HepG2 (cell line): ENCODE measurements around the gene UPB1. TPM values are rescaled to one million over a fixed set of nuclear protein-coding genes. Genes with fewer than 3 reads are reported as not detected.
A peak's percentile ranks its signal among the peaks of the same experiment; 100 is the strongest.

Experiments used
- ATF5 ChIP-seq: sonication (generic); formaldehyde crosslinking; IDR thresholded peaks from 2 replicates; pipeline ENCODE4 v1.4.0; 2020; ENCODE audit warnings: mild to moderate bottlenecking, low read depth, missing genetic modification reagents
- BRD4 ChIP-seq: sonication (generic); formaldehyde crosslinking; IDR thresholded peaks from 2 replicates; pipeline ENCODE4 v1.4.0; 2020; ENCODE audit warnings: missing genetic modification reagents
- CBX2 ChIP-seq, 2 experiments: fragments of 200-600 bp in 1 of 2; sonication (generic); formaldehyde crosslinking in 1 of 2; IDR thresholded peaks; 2 replicates each; pipeline versions ENCODE4 v1.7.0 to v1.8.1; 2018 to 2022; ENCODE audit warnings: low read depth in 2 of 2, low read length in 1 of 2, mild to moderate bottlenecking in 1 of 2, missing genetic modification reagents in 1 of 2
- CEBPB ChIP-seq: IDR thresholded peaks from 2 replicates; pipeline ENCODE4 v1.6.1; 2011; ENCODE audit warnings: low read depth, low read length, improper control_type of control experiment, borderline replicate concordance
- DNMT3B ChIP-seq: conservative IDR thresholded peaks from 2 replicates; pipeline ENCODE4 v1.6.1; 2016; ENCODE audit warnings: missing biosample characterization, control low read depth
- ELF3 ChIP-seq: IDR thresholded peaks from 2 replicates; pipeline ENCODE4 v1.6.1; 2016; ENCODE audit warnings: missing genetic modification reagents, missing compliant biosample characterization
- FOSL2 ChIP-seq: sonication (generic); formaldehyde crosslinking; IDR thresholded peaks from 2 replicates; pipeline ENCODE4 v1.4.0; 2020; ENCODE audit warnings: missing genetic modification reagents
- HINFP ChIP-seq: sonication (generic); formaldehyde crosslinking; IDR thresholded peaks from 2 replicates; pipeline ENCODE4 v1.4.0; 2020; ENCODE audit warnings: low read depth, mild to moderate bottlenecking, missing genetic modification reagents
- HNF4A ChIP-seq: sonication (generic); formaldehyde crosslinking; IDR thresholded peaks from 2 replicates; pipeline ENCODE4 v1.4.0; 2020; ENCODE audit warnings: missing genetic modification reagents
- HOXA7 ChIP-seq: sonication (generic); formaldehyde crosslinking; IDR thresholded peaks from 2 replicates; pipeline ENCODE4 v1.8.1; 2022; ENCODE audit warnings: mild to moderate bottlenecking, missing genetic modification reagents, moderate library complexity
- ISX ChIP-seq: sonication (generic); formaldehyde crosslinking; conservative IDR thresholded peaks from 2 replicates; pipeline ENCODE4 v1.5.0; 2020; ENCODE audit warnings: missing genetic modification reagents
- KDM5A ChIP-seq: fragments of 200-600 bp; sonication (generic); IDR thresholded peaks from 2 replicates; pipeline ENCODE4 v1.7.0; 2018; ENCODE audit warnings: antibody characterized with exemption, mild to moderate bottlenecking, low read length, borderline replicate concordance
- TEAD3 ChIP-seq: optimal IDR thresholded peaks from 2 replicates; pipeline ENCODE3; 2016; ENCODE audit warnings: borderline replicate concordance
- THAP7 ChIP-seq: sonication (generic); formaldehyde crosslinking; IDR thresholded peaks from 2 replicates; pipeline ENCODE4 v1.8.1; 2023; ENCODE audit warnings: mild to moderate bottlenecking, missing genetic modification reagents
- THYN1 ChIP-seq: sonication (generic); formaldehyde crosslinking; IDR thresholded peaks from 2 replicates; pipeline ENCODE4 v1.8.1; 2023; ENCODE audit warnings: low read depth, mild to moderate bottlenecking, moderate library complexity, missing genetic modification reagents, borderline replicate concordance
- ZBTB14 ChIP-seq: sonication (generic); formaldehyde crosslinking; IDR thresholded peaks from 2 replicates; pipeline ENCODE4 v1.4.0; 2020; ENCODE audit warnings: missing genetic modification reagents
- ZFP41 ChIP-seq: sonication (generic); formaldehyde crosslinking; IDR thresholded peaks from 2 replicates; pipeline ENCODE4 v1.4.0; 2020; ENCODE audit warnings: mild to moderate bottlenecking, missing genetic modification reagents, borderline replicate concordance
- ZKSCAN5 ChIP-seq: sonication (generic); formaldehyde crosslinking; IDR thresholded peaks from 2 replicates; pipeline ENCODE4 v1.5.1; 2020; ENCODE audit warnings: mild to moderate bottlenecking, missing genetic modification reagents
- ZNF12 ChIP-seq: sonication (generic); formaldehyde crosslinking; IDR thresholded peaks from 2 replicates; pipeline ENCODE4 v1.5.0; 2020; ENCODE audit warnings: missing genetic modification reagents
- ZNF18 ChIP-seq: sonication (generic); formaldehyde crosslinking; IDR thresholded peaks from 2 replicates; pipeline ENCODE4 v1.8.0; 2022; ENCODE audit warnings: mild to moderate bottlenecking, missing genetic modification reagents; ENCODE audit not compliant: insufficient replicate concordance
- ZNF263 ChIP-seq: sonication (generic); formaldehyde crosslinking; IDR thresholded peaks from 2 replicates; pipeline ENCODE4 v1.4.0; 2020; ENCODE audit warnings: missing genetic modification reagents
- ZNF644 ChIP-seq: IDR thresholded peaks from 2 replicates; pipeline ENCODE4 v1.6.1; 2016; ENCODE audit warnings: low read depth
- ZNF652 ChIP-seq: IDR thresholded peaks from 2 replicates; pipeline ENCODE4 v1.6.1; 2016; ENCODE audit warnings: low read depth, borderline replicate concordance
- ZNF777 ChIP-seq: sonication (generic); formaldehyde crosslinking; IDR thresholded peaks from 2 replicates; pipeline ENCODE4 v1.4.0; 2020; ENCODE audit warnings: missing genetic modification reagents
- ZSCAN20 ChIP-seq: sonication (generic); formaldehyde crosslinking; IDR thresholded peaks from 2 replicates; pipeline ENCODE4 v1.4.0; 2020; ENCODE audit warnings: missing genetic modification reagents, mild to moderate bottlenecking, borderline replicate concordance
- ZSCAN29 ChIP-seq: sonication (generic); formaldehyde crosslinking; conservative IDR thresholded peaks from 2 replicates; pipeline ENCODE4 v1.4.0; 2020; ENCODE audit warnings: mild to moderate bottlenecking, missing genetic modification reagents
- polyA plus RNA-seq, 8 experiments: library from polyadenylated mRNA; depleted of rRNA in 3 of 8; stranded (reverse) in 7 of 8; unstranded in 1 of 8; fragments of >200 nt; fragmentation: Illumina TruSeq in 4 of 8; extraction: Trizol in 4 of 8; gene quantifications; 2 replicates each; pipeline versions ENCODE4 v1.2.1 to v1.2.3, GENCODE V29; 2011 to 2016; ENCODE audit warnings: low read depth in 4 of 8, missing spikeins in 1 of 8, mixed read lengths in 1 of 8; ENCODE audit not compliant: insufficient read depth in 1 of 8
- total RNA-seq, 5 experiments: library from RNA; depleted of rRNA; stranded (reverse); fragments of >200 nt; fragmentation: Illumina TruSeq; extraction: Trizol; gene quantifications; 2 replicates each; pipeline ENCODE4 v1.2.3, GENCODE V29; 2016; ENCODE audit warnings: low read depth in 1 of 5

UPB1 gene
- total and polyA plus RNA-seq, 2 of the 13 experiments (the other 11 are each of a cell fraction or from before 2014, with no cell fraction given): 0.38 to 1.2 TPM

- 0 out of 2 replicates have a peak, but pooled peaks have one; percentile 9 for TF ChIP-seq FOSL2
- TF ChIP-seq ZBTB14 (CRISPR knock-in tag): no peak
- TF ChIP-seq ZFP41 (CRISPR knock-in tag): no peak
- TF ChIP-seq HOXA7 (CRISPR knock-in tag): no peak
- TF ChIP-seq TEAD3 (CRISPR knock-in tag): peak; percentile 12
- TF ChIP-seq KDM5A: no peak
- no peak for TF ChIP-seq ZKSCAN5 (CRISPR knock-in tag)
- no peak for TF ChIP-seq ZNF652
- no peak for TF ChIP-seq ZNF18 (CRISPR knock-in tag)
- no peak for TF ChIP-seq ISX (CRISPR knock-in tag)
- TF ChIP-seq CBX2 (IDR thresholded peaks at IDR 0.05; ENCODE audit: low read depth, low read length): no peak
- TF ChIP-seq CBX2 (CRISPR knock-in tag; IDR thresholded peaks at IDR 0.05; ENCODE audit: low read depth): no peak
- no peak for TF ChIP-seq ZNF263 (CRISPR knock-in tag)
- TF ChIP-seq ZNF644 (CRISPR knock-in tag): no peak
- TF ChIP-seq ZNF777 (CRISPR knock-in tag): no peak
- no peak for TF ChIP-seq ATF5 (CRISPR knock-in tag)
- peak; percentile 57; the same call in 1 of the 2 replicates for TF ChIP-seq ZNF12 (CRISPR knock-in tag)
- TF ChIP-seq THAP7 (CRISPR knock-in tag): no peak
- no peak for TF ChIP-seq ZSCAN29
- no peak for TF ChIP-seq ELF3 (CRISPR knock-in tag)
- TF ChIP-seq CEBPB: peak; percentile 12; the same call in 1 of the 2 replicates
- TF ChIP-seq HINFP (CRISPR knock-in tag): no peak
- no peak for TF ChIP-seq THYN1
- no peak for TF ChIP-seq DNMT3B (CRISPR knock-in tag)
- 0 out of 2 replicates have a peak, but pooled peaks have one; percentile 25 for TF ChIP-seq HNF4A
- no peak for TF ChIP-seq ZSCAN20 (CRISPR knock-in tag)
- no peak for TF ChIP-seq BRD4 (CRISPR knock-in tag)
Measured at GRCh38 chr22:24463071-24463760, 31.9 kb upstream of the UPB1 start (continued).
